ENCODE data around the gene EDC3.
"Not testable (repeated sequence)": the region's sequence is repeated elsewhere in the genome, so short reads cannot be mapped to it uniquely, and the experiment has no call there.

Gene EDC3

GRCh38 chr15:74730619-74731316 is 34.9 kb upstream of the EDC3 start:
- H3K36me3 ChIP-seq, result no peaks in the 10 kb centered on the region
- peaks cover 0 to 13% (median 12%) of the 10 kb centered on the region in 4 donors for H3K4me1 ChIP-seq
- TF ChIP-seq CTCF (IDR thresholded peaks at IDR 0.05), result no peak
- intact Hi-C loops (cut with DNase I; ENCODE audit: low total_unique reads), result no loop called here
- H3K9me3 ChIP-seq, result no peaks in the 10 kb centered on the region
- H3K27me3 ChIP-seq, result peaks cover 0 to 74% of the 10 kb centered on the region in 2 donors
- H3K27ac ChIP-seq, result no peak overlapping the region
- no peak for DNase-seq
- H3K4me3 ChIP-seq, result no peak overlapping the region

GRCh38 chr15:74729372-74729771 is 33.5 kb upstream of the EDC3 start:
- H3K36me3 ChIP-seq; intact Hi-C loops (cut with DNase I; ENCODE audit: low total_unique reads); H3K9me3 ChIP-seq; H3K4me3 ChIP-seq; DNase-seq; H3K27ac ChIP-seq: not testable (repeated sequence)
- Histone ChIP-seq H3K27me3 (peaks cover 0 to 72% of the 10 kb centered on the region in 2 donors), H3K4me1 (peaks cover 0 to 17% (median 13%) of the 10 kb centered on the region in 4 donors)

- Histone ChIP-seq H3K27me3 (peaks cover 0 to 66% of the 10 kb centered on the region in 2 donors), H3K4me1 (peaks cover 0 to 17% (median 13%) of the 10 kb centered on the region in 4 donors)
- H3K36me3 ChIP-seq; DNase-seq; H3K27ac ChIP-seq; H3K9me3 ChIP-seq; intact Hi-C loops (cut with DNase I; ENCODE audit: low total_unique reads); H3K4me3 ChIP-seq: not testable (repeated sequence)
Observed at GRCh38 chr15:74728699-74729098, 32.9 kb upstream of the EDC3 start.

GRCh38 chr15:74727727-74728126 is 31.9 kb upstream of the EDC3 start:
- no peak overlapping the region for H3K27ac ChIP-seq
- intact Hi-C loops (cut with DNase I; ENCODE audit: low total_unique reads), result no loop called here
- H3K4me3 ChIP-seq, result no peak overlapping the region
- DNase-seq, result no peak
- H3K36me3 ChIP-seq, result no peaks in the 10 kb centered on the region
- no peaks in the 10 kb centered on the region for H3K9me3 ChIP-seq
- TF ChIP-seq CTCF (IDR thresholded peaks at IDR 0.05), result no peak
- peaks cover 0 to 59% of the 10 kb centered on the region in 2 donors for H3K27me3 ChIP-seq
- H3K4me1 ChIP-seq, result peaks cover 0 to 17% (median 13%) of the 10 kb centered on the region in 4 donors

- Histone ChIP-seq H3K27me3 (peaks cover 0 to 53% of the 10 kb centered on the region in 2 donors), H3K27ac (no peak overlapping the region), H3K4me3 (peak overlapping the region; percentile 54 to 61), H3K36me3 (no peaks in the 10 kb centered on the region), H3K4me1 (peaks cover 0 to 17% (median 13%) of the 10 kb centered on the region in 4 donors), H3K9me3 (no peaks in the 10 kb centered on the region)
- no peak for DNase-seq
- intact Hi-C loops (cut with DNase I; ENCODE audit: low total_unique reads), result no loop called here
- no peak for TF ChIP-seq CTCF (IDR thresholded peaks at IDR 0.05)
Observed at GRCh38 chr15:74726774-74727164, 30.9 kb upstream of the EDC3 start.

GRCh38 chr15:74725845-74726773 is 30.3 kb upstream of the EDC3 start:
- no peaks in the 10 kb centered on the region for H3K36me3 ChIP-seq
- no peaks in the 10 kb centered on the region for H3K9me3 ChIP-seq
- H3K4me3 ChIP-seq, result peak overlapping the region; percentile 54 to 61
- TF ChIP-seq CTCF (IDR thresholded peaks at IDR 0.05), result no peak
- H3K27ac ChIP-seq, result no peak overlapping the region
- intact Hi-C loops (cut with DNase I; ENCODE audit: low total_unique reads), result no loop called here
- peaks cover 0 to 17% (median 13%) of the 10 kb centered on the region in 4 donors for H3K4me1 ChIP-seq
- peak in 1 of 2 donors; percentile 27 for DNase-seq
- H3K27me3 ChIP-seq, result peaks cover 0 to 46% of the 10 kb centered on the region in 2 donors
